Left ventricle myocardium superior (tissue), 1 donor: ENCODE results near the gene RALGAPB. TPM values are rescaled to one million over a fixed set of nuclear protein-coding genes. Genes with fewer than 3 reads are reported as not detected.
A peak's percentile ranks its signal among the peaks of the same experiment; 100 is the strongest.
"Not testable (repeated sequence)": the region's sequence is repeated elsewhere in the genome, so short reads cannot be mapped to it uniquely, and the experiment has no call there.

Experiments
- ATAC-seq: fragments of 200-7000 bp; cut with Tn5 transposase; one replicate; pipeline ENCODE4 v1.9.1; 2020; ENCODE audit warnings: mild to moderate bottlenecking, moderate library complexity
- DNase-seq: peaks from one replicate; pipeline ENCODE4 v3.0.0-alpha.2; 2020
- intact Hi-C: fragments of 100-400 bp; cut with micrococcal nuclease; formaldehyde crosslinking; loops from one replicate; pipeline ENCODE4 v1.11.0; 2022
- long read RNA-seq: library from polyadenylated mRNA; unstranded; transcript quantifications from one replicate; pipeline ENCODE4 v2.0.0, GENCODE V29; 2021
- total RNA-seq: library from RNA; stranded (reverse); fragmentation: NEBNext Ultra II Directional; extraction: Animal tissue kit (Norgen Biotek cat#: 25700); gene quantifications from one replicate; pipeline ENCODE4 v1.2.1, GENCODE V29; 2021
- donor health status: DM: no; HTN: yes; CAD: no; lungs with severe emphysema.

Gene RALGAPB
- total RNA-seq, result 22.4 TPM
- long read RNA-seq, full-length matches to known transcripts, result 1 of 9 reads
- long read RNA-seq, partial matches to known transcripts, result 6 of 9 reads
- long read RNA-seq, other reads (novel, unspliced or antisense), result 2 of 9 reads

DNA sequence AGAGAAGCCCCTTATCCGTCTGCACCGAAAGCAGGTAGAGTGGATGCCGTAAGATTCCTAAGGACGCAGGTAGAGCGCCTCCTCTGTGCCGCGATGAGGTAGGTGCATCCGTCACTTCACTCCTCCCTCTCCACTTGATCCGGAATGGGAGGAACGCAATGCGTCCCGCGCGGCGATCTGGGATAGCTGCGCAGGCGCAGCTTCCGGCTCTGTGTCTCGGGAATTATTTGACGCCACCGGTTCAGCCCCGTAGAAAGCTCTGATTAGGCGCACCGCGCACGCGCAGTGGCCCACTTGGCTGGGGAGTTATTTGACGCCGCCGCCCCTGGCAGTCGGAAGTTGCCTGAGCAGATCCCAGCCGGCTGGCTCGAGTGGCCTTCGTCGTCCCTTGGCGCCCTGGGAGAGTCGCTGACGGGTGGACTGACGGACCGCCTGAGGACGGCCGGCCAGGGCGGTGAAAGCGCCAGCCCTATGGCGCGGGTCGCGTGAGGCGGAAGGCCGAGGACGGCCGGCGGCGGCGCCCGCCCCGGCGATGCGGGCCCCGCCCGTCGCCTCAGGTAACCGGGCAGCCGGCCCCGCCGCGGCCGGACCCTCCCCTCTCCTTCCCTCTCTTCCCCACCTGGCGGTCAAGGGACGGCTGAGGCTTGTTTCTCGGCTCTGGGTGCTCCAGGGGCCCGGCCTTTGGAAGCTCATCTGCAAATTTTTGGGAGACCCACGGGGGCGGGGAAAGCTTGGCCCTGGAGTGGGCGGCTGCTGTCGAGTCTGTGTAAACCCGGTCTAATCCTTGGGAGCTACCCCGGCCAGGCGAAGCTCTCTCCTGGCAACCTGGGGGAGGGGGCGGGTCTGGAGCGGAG lies at the start of gene RALGAPB:
TSS of gene RALGAPB (plus strand) at position 331 of the 854 bp plus-strand sequence. CDS start 15,590 bp downstream, outside the sequence.
- DNase-seq, result peak; percentile 100
- peak; percentile 97 for ATAC-seq
- intact Hi-C loops, result no loop called here

DNA sequence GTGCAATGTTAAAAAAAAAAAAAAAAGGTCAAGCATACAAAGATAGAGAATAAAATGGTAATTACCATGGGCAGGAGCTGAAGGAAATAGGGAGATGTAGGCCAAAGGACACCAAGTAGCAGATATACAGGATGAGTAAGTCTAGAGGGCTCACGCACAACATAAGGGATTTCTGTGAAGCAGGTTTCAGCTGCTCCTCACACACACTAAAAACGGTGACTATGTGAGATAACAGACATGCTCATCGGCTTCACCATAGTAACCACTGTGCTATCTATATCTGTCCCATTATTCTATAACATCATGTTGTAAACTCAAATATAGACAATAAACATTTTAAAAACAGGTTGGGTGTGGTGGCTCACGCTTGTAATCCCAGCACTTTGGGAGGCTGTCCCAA lies 49.1 kb upstream of the RALGAPB start:
- intact Hi-C loops, result no loop called here
- no peak for DNase-seq
- no peak for ATAC-seq

- ATAC-seq (no peak), DNase-seq (no peak)
- intact Hi-C loops, result no loop called here
Observed at GRCh38 chr20:38424401-38424800, 48.2 kb upstream of the RALGAPB start.

DNA sequence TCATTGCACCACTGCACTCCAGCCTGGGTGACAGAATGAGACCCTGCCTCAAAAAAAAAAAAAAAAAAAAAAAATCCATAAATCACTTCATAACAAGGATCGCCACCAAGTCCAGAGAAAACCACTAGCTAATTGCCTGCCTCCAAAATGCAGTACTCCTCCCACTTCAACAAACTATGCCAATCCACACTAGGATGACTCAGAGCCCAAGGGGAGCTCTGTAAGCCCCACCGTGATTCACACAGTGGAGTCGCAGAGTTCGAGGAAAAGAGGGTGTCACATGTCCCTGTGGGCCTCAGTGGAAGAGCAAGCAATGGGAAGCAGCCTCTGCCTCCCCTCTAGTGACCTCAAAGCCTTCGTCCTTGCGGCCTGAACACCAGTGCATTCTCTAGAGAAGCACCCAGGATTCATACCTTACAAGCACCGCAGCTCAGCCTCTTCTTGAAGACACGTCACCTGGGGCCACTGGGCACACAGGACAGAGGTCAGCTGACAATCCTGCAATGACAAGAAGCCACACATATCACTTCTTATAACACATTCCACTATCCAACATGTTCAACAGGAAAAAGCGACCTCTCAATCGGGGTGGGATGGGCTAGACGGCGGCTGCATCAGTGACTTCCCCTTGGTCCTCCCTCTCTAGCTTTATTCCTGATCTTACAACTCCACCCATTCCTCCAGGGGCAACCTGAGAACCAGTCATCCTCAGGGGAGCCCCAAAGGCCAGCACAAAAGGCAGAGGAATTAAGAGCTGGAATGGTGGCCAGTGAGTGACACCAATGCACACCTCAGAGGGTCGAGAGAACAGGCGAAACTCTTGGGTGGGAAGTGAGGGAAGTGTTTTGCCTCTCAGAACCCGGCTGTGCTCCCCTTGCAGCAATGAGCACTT lies 46.4 kb upstream of the RALGAPB start:
- no peak for DNase-seq
- intact Hi-C loops, result no loop called here
- no peak for ATAC-seq

DNA sequence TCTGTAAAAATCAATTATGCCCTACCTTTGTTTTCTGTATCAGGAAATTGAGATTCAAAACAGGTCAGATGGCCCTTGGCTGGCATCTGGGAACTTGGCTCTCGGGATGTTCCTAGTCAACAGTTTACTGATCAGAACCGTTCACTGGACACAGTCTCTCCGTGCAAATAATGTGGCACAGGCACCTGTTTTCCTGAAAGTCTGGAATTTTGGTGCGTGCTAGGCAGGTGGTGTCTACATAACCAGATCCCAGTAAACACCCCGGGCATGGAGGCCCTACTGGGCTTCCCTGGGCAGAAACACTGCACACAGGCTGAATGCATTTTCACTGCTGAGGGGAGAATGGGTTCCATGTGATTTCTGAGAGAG lies 45.0 kb upstream of the RALGAPB start:
- intact Hi-C loops, result no loop called here
- DNase-seq (no peak), ATAC-seq (no peak)

DNA sequence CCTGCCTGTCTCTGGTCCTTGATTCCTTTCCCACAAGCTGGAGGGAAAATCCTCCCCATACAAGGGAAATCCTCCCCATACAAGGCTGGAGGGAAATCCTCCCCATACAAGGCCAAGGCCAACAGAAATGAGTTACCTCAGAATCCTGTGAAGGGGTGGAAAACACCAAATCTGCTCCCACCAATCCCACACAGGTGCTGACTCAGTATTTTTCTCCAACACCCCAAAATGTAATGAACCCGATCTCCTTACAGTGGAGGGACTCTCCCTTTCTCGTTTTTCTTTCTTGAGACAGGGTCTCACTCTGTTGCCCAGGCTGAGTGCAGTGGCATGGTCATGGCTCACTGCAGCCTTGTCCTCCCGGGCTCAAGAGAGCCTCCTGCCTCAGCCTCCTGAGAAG lies 43.8 kb upstream of the RALGAPB start:
- no peak for DNase-seq
- ATAC-seq, result no peak
- intact Hi-C loops, result no loop called here

DNA sequence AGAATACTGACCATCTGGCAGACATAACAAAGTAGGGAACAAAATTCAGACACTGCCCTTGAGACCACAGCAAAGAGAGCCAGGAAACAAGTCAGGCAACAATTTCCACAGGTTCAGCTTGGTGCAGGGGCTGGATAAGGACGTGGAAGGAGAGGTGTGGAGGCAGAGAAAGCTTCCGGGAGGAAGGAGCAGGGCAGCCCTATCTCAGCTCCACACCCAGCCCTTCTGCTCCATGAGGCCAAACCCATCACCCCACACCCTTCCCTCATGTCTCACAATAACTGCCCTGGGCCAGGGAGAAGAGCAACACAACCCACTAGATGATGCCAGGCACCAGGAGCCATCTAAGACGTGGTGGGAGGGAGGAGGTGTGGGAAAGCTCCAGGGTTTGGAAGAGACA lies 43.3 kb upstream of the RALGAPB start:
- intact Hi-C loops, result no loop called here
- no peak for DNase-seq
- ATAC-seq, result no peak

DNA sequence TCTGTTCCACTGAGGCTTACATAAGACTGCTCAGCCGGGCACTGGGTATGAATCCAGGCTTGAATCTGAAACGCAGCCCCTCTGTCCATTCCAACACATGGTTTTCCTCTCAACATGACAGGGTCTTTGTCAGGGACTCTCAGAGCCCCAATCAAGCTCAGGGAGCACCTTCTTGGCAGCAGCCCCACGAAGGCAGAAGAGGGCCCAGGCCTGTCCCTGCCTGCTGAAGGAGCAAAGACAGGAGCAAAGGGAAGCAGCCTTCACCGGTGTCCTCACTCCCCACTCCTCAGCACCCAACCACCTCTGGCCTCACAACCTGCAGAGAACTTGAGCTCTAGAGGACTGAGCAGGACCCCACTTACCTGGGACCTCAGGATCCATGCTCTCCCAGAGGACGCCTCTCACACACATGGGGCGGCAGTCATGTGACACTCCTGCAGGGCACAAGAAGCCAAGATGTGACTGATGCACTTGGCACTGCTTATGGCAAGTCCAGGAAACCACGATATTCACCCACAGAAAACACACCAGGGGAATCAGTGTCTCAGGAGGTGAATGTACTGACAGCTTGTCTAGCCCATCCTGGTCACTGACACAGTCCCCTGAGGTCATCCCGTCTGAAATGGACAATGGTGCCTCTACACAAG lies 41.8 kb upstream of the RALGAPB start:
- DNase-seq (no peak), ATAC-seq (no peak)
- intact Hi-C loops, result no loop called here

DNA sequence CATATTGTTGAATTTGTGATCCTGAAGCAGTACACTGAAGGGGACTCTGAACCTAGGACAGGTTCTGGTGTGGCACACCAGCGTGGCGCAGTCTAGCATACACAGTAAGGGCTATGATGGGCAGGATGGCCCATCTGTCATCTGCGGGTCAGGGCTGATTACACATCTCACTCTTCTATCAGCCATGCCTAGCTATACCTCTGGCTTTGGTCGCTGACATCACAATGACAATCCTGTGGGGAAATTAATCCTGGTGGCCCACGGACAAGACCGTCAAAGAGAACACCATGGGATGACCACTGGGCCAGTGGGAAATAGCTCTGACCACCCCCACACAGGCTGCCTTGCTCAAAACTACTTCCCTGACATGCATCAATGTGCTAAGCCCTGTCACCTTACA lies 40.4 kb upstream of the RALGAPB start:
- DNase-seq, result no peak
- no peak for ATAC-seq
- intact Hi-C loops, result no loop called here

GRCh38 chr20:38432870-38433269 lies 39.8 kb upstream of the RALGAPB start:
- intact Hi-C loops, ATAC-seq, DNase-seq: not testable (repeated sequence)

DNA sequence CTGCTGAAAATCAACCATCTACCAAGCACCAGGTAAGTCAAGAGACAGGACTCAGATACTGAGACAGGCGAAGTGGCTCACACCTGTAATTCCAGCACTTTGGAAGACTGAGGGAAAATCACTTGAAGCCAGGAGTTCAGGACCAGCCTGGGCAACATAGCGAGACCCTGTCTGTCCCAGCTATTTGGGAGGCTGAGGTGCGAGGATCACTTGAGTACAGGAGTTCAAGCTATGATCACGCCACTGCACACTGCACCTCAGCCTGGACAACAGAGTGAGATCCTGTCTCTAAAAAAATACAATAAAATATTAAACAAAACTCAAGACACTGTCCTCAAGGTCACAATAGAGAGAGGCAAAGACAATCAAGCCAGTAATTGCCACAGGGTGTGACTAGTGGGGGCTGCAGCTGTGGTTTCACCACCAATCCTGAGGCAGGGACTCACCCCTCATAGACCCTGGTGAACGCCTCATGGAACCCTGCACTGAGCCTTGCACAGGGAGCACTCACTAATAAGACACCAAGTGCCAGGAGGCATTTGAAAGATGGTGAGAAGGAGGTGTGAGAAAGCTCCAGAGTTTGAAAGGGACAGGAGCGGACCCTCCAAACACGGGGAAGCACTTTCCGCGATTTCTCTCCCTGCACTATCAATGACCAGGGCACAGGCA lies 39.2 kb upstream of the RALGAPB start:
- ATAC-seq (no peak), DNase-seq (no peak)
- intact Hi-C loops, result no loop called here

GRCh38 chr20:38434301-38434741 lies 38.3 kb upstream of the RALGAPB start:
- DNase-seq, result no peak
- ATAC-seq, result peak; percentile 23
- intact Hi-C loops, result no loop called here

DNA sequence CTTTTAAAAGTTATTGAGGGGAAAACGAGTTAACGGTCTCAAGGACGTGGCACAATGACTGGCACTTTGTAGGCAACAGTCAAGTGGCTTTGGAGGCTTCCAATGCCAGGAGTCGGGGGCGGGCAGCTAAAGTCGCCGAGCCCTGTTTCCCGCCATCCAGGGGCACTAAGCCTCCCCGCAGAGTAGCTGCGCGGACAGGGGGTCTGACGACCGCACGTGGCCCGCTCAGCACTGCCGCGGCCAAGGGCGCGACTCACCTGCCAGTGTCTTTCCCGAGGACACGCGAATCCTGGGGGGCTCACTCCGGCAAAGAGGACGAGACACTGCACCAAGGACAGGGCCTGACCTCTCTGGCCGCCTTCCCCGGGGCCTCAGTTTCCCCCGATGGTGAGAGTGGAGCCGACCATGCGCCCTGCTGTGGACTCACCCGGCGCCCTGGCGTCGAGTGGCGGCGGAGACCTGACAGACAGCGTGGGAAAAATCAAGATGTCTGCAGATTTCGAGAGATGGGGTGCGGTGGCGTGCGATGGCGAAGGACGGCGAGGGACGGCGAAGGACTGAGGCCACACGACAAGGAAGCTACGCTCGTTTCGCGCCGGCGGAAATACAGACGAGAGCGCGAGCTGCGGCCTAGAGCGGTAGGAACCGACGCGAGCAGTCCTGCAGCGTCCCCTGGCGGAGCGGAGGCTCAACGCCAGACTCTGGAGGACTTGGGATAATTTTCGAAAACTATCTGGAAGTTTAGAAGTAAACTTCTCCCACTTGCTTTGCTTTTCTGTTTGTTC lies 37.7 kb upstream of the RALGAPB start, which contains the start of gene SNHG17:
TSS of gene SNHG17 (minus strand) at position 559 of the 785 bp plus-strand sequence.
- ATAC-seq (peak; percentile 89), DNase-seq (peak; percentile 95)
- intact Hi-C loops, result loop anchor here (1.0 kb wide), 1 partner anchor 11 kb away; no protein-coding TSS in a partner anchor

GRCh38 chr20:38435555-38435939 lies 37.1 kb upstream of the RALGAPB start:
- no peak for ATAC-seq
- intact Hi-C loops, result loop anchor here (1.0 kb wide), 1 partner anchor 11 kb away; no protein-coding TSS in a partner anchor
- no peak for DNase-seq

DNA sequence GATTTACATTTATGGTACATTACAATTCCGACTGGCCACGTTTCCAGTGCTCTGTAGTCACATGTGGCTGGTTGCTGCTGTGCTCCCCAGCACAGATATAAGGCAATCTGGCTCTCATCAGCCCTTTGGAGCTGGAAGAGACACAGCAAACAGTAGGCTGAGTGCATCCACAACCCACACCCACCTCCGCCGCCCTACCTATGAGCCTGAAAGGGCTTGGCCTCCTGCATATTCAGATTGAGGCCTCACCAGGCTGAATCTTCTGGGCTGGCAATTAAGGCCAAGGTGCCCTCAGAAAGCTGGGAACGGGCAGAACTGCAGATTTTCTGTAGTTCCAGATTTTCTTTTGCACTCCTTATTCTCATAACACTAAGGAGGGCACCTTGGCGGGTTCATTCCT lies 34.8 kb upstream of the RALGAPB start:
- intact Hi-C loops, result no loop called here
- ATAC-seq (no peak), DNase-seq (no peak)

- ATAC-seq, intact Hi-C loops, DNase-seq: not testable (repeated sequence)
Observed at GRCh38 chr20:38441110-38441509, 31.5 kb upstream of the RALGAPB start.

- intact Hi-C loops, result no loop called here
- ATAC-seq, result no peak
Observed at GRCh38 chr20:38441916-38442315, 30.7 kb upstream of the RALGAPB start.

DNA sequence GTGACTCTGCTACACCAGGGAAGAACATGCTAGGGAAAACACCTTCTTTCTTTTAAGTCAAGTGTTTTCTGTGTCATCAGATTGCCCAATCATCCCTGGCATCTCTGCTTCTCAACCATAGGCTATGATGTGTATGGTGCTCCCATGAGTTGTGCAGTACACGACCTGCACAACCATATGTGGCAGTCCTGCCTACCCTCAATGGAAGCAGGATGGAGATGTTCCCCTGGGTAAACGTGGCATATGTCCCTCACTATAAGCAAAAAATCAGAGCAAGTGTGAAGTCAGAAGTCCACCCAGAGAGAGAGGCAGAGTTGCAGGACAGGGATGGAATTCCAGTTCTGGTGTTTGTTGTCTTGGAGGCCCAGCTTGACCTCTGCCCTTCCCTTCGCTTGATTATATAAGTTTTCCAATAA lies 27.3 kb upstream of the RALGAPB start:
- intact Hi-C loops, result no loop called here
- ATAC-seq, result no peak
- DNase-seq, result no peak

More at GRCh38 chr20:38441916-38442315, 30.7 kb upstream of the RALGAPB start:
- no peak for DNase-seq
